Renal cortex interstitium (tissue), 11 donors: Measurements from ENCODE around the gene TATDN3. TPM values are rescaled to one million over a fixed set of nuclear protein-coding genes. Genes with fewer than 3 reads are reported as not detected.
"Not testable (repeated sequence)": the region's sequence is repeated elsewhere in the genome, so short reads cannot be mapped to it uniquely, and the experiment has no call there.

ENCODE experiments used
- DNase-seq, 11 donors: peaks; one replicate each; pipeline ENCODE4 v3.0.0-alpha.2; 2013; ENCODE audit warnings: low read depth in 9 of 11, low spot score in 4 of 11; ENCODE audit errors: extremely low read depth in 1 of 11
- polyA plus RNA-seq, 3 donors: library from polyadenylated mRNA; unstranded; fragments of 120-200 nt; gene quantifications; one replicate each; pipeline ENCODE4 v1.2.1, GENCODE V29; 2013; ENCODE audit not compliant: insufficient read length in 3 of 3

Gene TATDN3
- polyA plus RNA-seq, 3 donors = 16.8 to 23.8 (median 22.6) TPM

GRCh38 chr1:212858461-212859265 is 67.0 kb downstream of the TATDN3 start:
- DNase-seq = peak in 5 of 11 donors; percentile 20 to 40 (median 28)

GRCh38 chr1:212860713-212861581 is 69.3 kb downstream of the TATDN3 start:
- no peak for DNase-seq

GRCh38 chr1:212862111-212862690 is 70.5 kb downstream of the TATDN3 start:
- DNase-seq = no peak

- DNase-seq = not testable (repeated sequence)
Measured at GRCh38 chr1:212863345-212863744, 71.7 kb downstream of the TATDN3 start.

- DNase-seq = no peak
Measured at GRCh38 chr1:212864201-212864600, 72.5 kb downstream of the TATDN3 start.

Other genes with a start within 250 kb of the TATDN3 start
- gene ATF3, start 183.1 kb upstream of the TATDN3 start, polyA plus RNA-seq = 10 to 100 TPM; 13.2 to 33.4 (median 18.5) TPM
- 1 to 10 TPM in 2 of 3 donors, under 1 TPM in 1; 0.73 to 1.7 (median 1.3) TPM for gene BATF3, start 92.1 kb upstream of the TATDN3 start, polyA plus RNA-seq
- 10 to 100 TPM; 38.2 to 48.2 (median 47.1) TPM for gene NSL1, start 117 bp upstream of the TATDN3 start, polyA plus RNA-seq
- under 1 TPM in 2 of 3 donors, not detected in 1; 0.20 to 0.41 TPM for gene SPATA45, start 55.8 kb downstream of the TATDN3 start, polyA plus RNA-seq
- 10 to 100 TPM; 19.7 to 32.2 (median 31.7) TPM for gene FLVCR1, start 66.4 kb downstream of the TATDN3 start, polyA plus RNA-seq
- gene VASH2, start 158.6 kb downstream of the TATDN3 start, polyA plus RNA-seq = 10 to 100 TPM; 21.5 to 24.7 (median 22.7) TPM
- 10 to 100 TPM; 32.3 to 51.4 (median 39.1) TPM for gene ANGEL2, start 224.0 kb downstream of the TATDN3 start, polyA plus RNA-seq